ENCODE measurements around the gene NAV3.

DNA sequence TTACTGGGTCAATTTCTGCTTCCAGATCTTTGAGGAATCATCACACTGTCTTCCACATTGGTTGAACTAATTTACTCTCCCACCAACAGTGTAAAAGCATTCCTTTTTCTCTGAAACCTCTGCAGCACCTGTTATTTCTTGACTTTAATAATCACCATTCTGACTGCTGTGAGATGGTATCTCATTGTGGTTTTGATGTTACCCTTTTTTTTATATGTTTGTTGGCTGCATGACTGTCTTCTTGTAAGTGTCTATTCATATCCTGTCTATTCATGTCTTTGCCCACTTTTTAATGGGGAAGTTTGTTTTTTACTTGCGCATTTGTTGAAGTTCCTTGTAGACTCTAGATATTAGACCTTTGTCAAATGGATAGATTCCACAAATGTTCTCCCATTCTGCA is 324.9 kb downstream of the NAV3 start:
- TF ChIP-seq ZNF462 (CRISPR knock-in tag; IDR thresholded peaks at IDR 0.05) (no peak), CTCF (conservative IDR thresholded peaks at IDR 0.05; ENCODE audit: low read depth in 2 of 2) (no peak), EZH2 (IDR thresholded peaks at IDR 0.05; ENCODE audit: low read depth, unreplicated experiment) (no peak), POLR2AphosphoS5 (IDR thresholded peaks at IDR 0.05; ENCODE audit: low read depth) (no peak), CREB1 (CRISPR knock-in tag; IDR thresholded peaks at IDR 0.05; ENCODE audit: low read depth) (no peak), REST (IDR thresholded peaks at IDR 0.05; ENCODE audit: unreplicated experiment) (no peak), STAT1 (IDR thresholded peaks at IDR 0.05; ENCODE audit: unreplicated experiment) (no peak), EZH2phosphoT487 (IDR thresholded peaks at IDR 0.05; ENCODE audit: unreplicated experiment) (no peak), NANOG (IDR thresholded peaks at IDR 0.05; ENCODE audit: borderline replicate concordance) (no peak), JUNB (IDR thresholded peaks at IDR 0.05; ENCODE audit: unreplicated experiment) (no peak)
- TF ChIP-seq, protein P1, sequence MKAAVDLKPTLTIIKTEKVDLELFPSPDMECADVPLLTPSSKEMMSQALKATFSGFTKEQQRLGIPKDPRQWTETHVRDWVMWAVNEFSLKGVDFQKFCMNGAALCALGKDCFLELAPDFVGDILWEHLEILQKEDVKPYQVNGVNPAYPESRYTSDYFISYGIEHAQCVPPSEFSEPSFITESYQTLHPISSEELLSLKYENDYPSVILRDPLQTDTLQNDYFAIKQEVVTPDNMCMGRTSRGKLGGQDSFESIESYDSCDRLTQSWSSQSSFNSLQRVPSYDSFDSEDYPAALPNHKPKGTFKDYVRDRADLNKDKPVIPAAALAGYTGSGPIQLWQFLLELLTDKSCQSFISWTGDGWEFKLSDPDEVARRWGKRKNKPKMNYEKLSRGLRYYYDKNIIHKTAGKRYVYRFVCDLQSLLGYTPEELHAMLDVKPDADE (IDR thresholded peaks at IDR 0.05) = no peak
